Liver (tissue), 9 donors: ENCODE data around the gene KRT1. TPM values are rescaled to one million over a fixed set of nuclear protein-coding genes. Genes with fewer than 3 reads are reported as not detected.

Experiments used
- DNase-seq: peaks from one replicate; pipeline ENCODE4 v3.0.0-alpha.2; 2017; ENCODE audit warnings: low spot score
- H3K27ac ChIP-seq, 2 donors: one replicate each; pipeline ENCODE4 v1.7.0; 2013; ENCODE audit warnings: inconsistent platforms in 2 of 2, low read length in 2 of 2, control low read depth in 1 of 2, low read depth in 1 of 2, mild to moderate bottlenecking in 1 of 2
- H3K27me3 ChIP-seq, 4 donors: one replicate each; pipeline versions ENCODE4 v1.6.1 to v1.7.0; 2013; ENCODE audit warnings: low read length in 3 of 4, inconsistent platforms in 1 of 4, mild to moderate bottlenecking in 1 of 4, moderate library complexity in 1 of 4; ENCODE audit not compliant: control insufficient read depth in 4 of 4, insufficient read depth in 4 of 4
- H3K36me3 ChIP-seq, 4 donors: one replicate each; pipeline versions ENCODE4 v1.6.1 to v1.7.0; 2013; ENCODE audit warnings: low read length in 3 of 4, mild to moderate bottlenecking in 3 of 4, low read depth in 1 of 4, moderate library complexity in 1 of 4; ENCODE audit not compliant: control insufficient read depth in 4 of 4, insufficient read depth in 3 of 4
- H3K4me1 ChIP-seq, 4 donors: one replicate each; pipeline versions ENCODE4 v1.6.1 to v1.7.0; 2013; ENCODE audit warnings: low read length in 3 of 4, mild to moderate bottlenecking in 3 of 4, moderate library complexity in 1 of 4; ENCODE audit not compliant: control insufficient read depth in 4 of 4, insufficient read depth in 4 of 4
- H3K4me3 ChIP-seq, 3 donors: one replicate each; pipeline versions ENCODE4 v1.6.1 to v1.7.0; 2013; ENCODE audit warnings: low read length in 3 of 3, control low read depth in 1 of 3, low read depth in 1 of 3, mild to moderate bottlenecking in 1 of 3
- H3K9ac ChIP-seq, 2 donors: one replicate each; pipeline ENCODE4 v1.7.0; 2013; ENCODE audit warnings: low read length in 2 of 2, mild to moderate bottlenecking in 2 of 2, moderate library complexity in 2 of 2, control low read depth in 1 of 2, low read depth in 1 of 2
- H3K9me3 ChIP-seq, 4 donors: one replicate each; pipeline versions ENCODE4 v1.6.1 to v1.7.0; 2013; ENCODE audit warnings: low read length in 3 of 4; ENCODE audit not compliant: control insufficient read depth in 4 of 4
- ATF3 ChIP-seq: IDR thresholded peaks from 2 replicates; pipeline ENCODE4 v1.6.1; 2016; ENCODE audit warnings: antibody characterized with exemption
- EGR1 ChIP-seq, 2 donors: IDR thresholded peaks; 2 replicates each; pipeline ENCODE4 v1.6.1; 2016 to 2018; ENCODE audit warnings: antibody characterized with exemption in 2 of 2, low read depth in 2 of 2
- FOXA1 ChIP-seq: IDR thresholded peaks from 2 replicates; pipeline ENCODE4 v1.6.1; 2016; ENCODE audit warnings: antibody characterized with exemption
- FOXA2 ChIP-seq: IDR thresholded peaks from 2 replicates; pipeline ENCODE4 v1.6.1; 2016; ENCODE audit warnings: antibody characterized with exemption
- HNF4A ChIP-seq, 2 donors: conservative IDR thresholded peaks; 2 replicates each; pipeline ENCODE4 v1.6.1; 2016; ENCODE audit warnings: antibody characterized with exemption in 2 of 2, mild to moderate bottlenecking in 2 of 2
- HNF4G ChIP-seq: IDR thresholded peaks from 2 replicates; pipeline ENCODE4 v1.6.1; 2016; ENCODE audit warnings: antibody characterized with exemption
- JUND ChIP-seq, 2 donors: IDR thresholded peaks; 2 replicates each; pipeline ENCODE4 v1.6.1; 2016; ENCODE audit warnings: antibody characterized with exemption in 2 of 2
- MAX ChIP-seq: IDR thresholded peaks from 2 replicates; pipeline ENCODE4 v1.6.1; 2016; ENCODE audit warnings: antibody characterized with exemption
- RXRA ChIP-seq, 2 donors: IDR thresholded peaks; 2 replicates each; pipeline ENCODE4 v1.6.1; 2017 to 2018; ENCODE audit warnings: antibody characterized with exemption in 2 of 2, mild to moderate bottlenecking in 1 of 2
- TAF1 ChIP-seq: conservative IDR thresholded peaks from 2 replicates; pipeline ENCODE4 v1.6.1; 2016; ENCODE audit warnings: antibody characterized with exemption, mild to moderate bottlenecking
- WGBS: extraction: QIAGEN DNeasy Blood & Tissue Kit; methylation state at CpG from one replicate; pipeline ENCODE4 v1.1.7; 2013; 5-methylcytosine and 5-hydroxymethylcytosine counted together
- polyA plus RNA-seq, 2 donors: library from polyadenylated mRNA; stranded (reverse) in 1 of 2; unstranded in 1 of 2; fragments of 200-250 nt in 1 of 2; fragments of >200 nt in 1 of 2; fragmentation: Nextera tagmentation in 1 of 2; extraction: Ambion mirVana in 1 of 2; gene quantifications; one replicate each; pipeline versions ENCODE4 v1.2.1 to v1.2.3, GENCODE V29; 2013 to 2015
- total RNA-seq, 2 donors: library from RNA; depleted of rRNA; stranded (reverse); fragments of >200 nt; gene quantifications; one replicate each; pipeline ENCODE4 v1.2.3, GENCODE V29; 2014
- TF ChIP-seq, protein P1 (sequence below): IDR thresholded peaks from 2 replicates; pipeline ENCODE4 v1.6.1; 2016; ENCODE audit warnings: antibody characterized with exemption, mild to moderate bottlenecking
- TF ChIP-seq, protein P2 (sequence below): IDR thresholded peaks from 2 replicates; pipeline ENCODE4 v1.6.1; 2016; ENCODE audit warnings: antibody characterized with exemption
- donor health status: healthy.
- donor health status: healthy.
- donor health status: healthy.
- donor health status: healthy.
- donor health status: healthy.

The KRT1 gene
- total and polyA plus RNA-seq, 4 donors: 0.14 to 2.7 TPM; not detected in 2

GRCh38 chr12:52687497-52688385 is 7.5 kb upstream of the KRT1 start:
- WGBS: 63% methylated on average over 8 of the region's 8 CpGs
- no peaks in the 10 kb centered on the region for H3K36me3 ChIP-seq
- no peak for DNase-seq
- peaks cover 0 to 10% (median 5%) of the 10 kb centered on the region in 4 donors for H3K27me3 ChIP-seq
- TF ChIP-seq ATF3: no peak
- H3K4me1 ChIP-seq: peaks cover 0 to 5% (median 4%) of the 10 kb centered on the region in 4 donors
- no peak overlapping the region for H3K4me3 ChIP-seq
- no peak overlapping the region for H3K27ac ChIP-seq
- H3K9ac ChIP-seq: no peak overlapping the region
- H3K9me3 ChIP-seq: no peaks in the 10 kb centered on the region

DNA sequence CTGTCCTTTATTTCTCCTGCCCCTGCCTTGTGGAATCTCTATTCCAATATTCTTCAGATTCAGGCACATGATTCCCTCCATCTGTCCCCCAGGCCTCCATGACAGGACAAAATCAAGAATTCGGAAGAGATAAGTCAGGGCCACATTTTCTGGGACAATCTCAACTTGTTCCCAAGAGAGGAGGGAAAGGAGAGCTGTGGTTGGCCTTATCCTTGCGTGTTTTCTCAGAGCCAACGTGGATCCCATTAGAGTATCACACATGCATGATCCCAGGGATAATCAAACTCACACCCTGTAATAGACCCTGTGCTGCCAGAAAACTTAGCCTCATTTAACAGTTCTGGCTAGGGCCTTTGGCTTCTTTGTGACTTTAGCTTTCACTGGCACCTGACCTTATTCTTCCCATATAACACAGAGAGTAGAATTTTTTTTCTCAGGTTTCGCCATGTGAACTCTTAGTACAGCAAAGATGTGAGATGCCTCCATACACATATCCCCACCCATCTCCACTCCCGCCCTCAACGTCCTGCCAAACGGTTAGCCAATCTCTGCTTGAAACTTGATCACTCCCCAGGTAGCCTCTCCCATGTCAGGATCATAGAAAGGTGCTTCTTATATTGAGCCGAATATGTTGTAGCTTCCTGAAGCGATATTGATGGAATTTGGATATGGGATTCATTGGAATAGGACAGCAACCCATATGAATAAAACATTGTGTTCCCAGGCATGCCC is 6.7 kb upstream of the KRT1 start:
- DNase-seq: no peak
- WGBS: 66% methylated on average over 9 of the region's 9 CpGs
- TF ChIP-seq, protein P1, sequence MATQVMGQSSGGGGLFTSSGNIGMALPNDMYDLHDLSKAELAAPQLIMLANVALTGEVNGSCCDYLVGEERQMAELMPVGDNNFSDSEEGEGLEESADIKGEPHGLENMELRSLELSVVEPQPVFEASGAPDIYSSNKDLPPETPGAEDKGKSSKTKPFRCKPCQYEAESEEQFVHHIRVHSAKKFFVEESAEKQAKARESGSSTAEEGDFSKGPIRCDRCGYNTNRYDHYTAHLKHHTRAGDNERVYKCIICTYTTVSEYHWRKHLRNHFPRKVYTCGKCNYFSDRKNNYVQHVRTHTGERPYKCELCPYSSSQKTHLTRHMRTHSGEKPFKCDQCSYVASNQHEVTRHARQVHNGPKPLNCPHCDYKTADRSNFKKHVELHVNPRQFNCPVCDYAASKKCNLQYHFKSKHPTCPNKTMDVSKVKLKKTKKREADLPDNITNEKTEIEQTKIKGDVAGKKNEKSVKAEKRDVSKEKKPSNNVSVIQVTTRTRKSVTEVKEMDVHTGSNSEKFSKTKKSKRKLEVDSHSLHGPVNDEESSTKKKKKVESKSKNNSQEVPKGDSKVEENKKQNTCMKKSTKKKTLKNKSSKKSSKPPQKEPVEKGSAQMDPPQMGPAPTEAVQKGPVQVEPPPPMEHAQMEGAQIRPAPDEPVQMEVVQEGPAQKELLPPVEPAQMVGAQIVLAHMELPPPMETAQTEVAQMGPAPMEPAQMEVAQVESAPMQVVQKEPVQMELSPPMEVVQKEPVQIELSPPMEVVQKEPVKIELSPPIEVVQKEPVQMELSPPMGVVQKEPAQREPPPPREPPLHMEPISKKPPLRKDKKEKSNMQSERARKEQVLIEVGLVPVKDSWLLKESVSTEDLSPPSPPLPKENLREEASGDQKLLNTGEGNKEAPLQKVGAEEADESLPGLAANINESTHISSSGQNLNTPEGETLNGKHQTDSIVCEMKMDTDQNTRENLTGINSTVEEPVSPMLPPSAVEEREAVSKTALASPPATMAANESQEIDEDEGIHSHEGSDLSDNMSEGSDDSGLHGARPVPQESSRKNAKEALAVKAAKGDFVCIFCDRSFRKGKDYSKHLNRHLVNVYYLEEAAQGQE: no peak
- TF ChIP-seq MAX (no peak), EGR1 (IDR thresholded peaks at IDR 0.05; ENCODE audit: low read depth in 2 of 2) (no peak), JUND (IDR thresholded peaks at IDR 0.05) (no peak), TAF1 (no peak), HNF4A (conservative IDR thresholded peaks at IDR 0.05) (no peak), RXRA (IDR thresholded peaks at IDR 0.05) (no peak), FOXA2 (no peak), FOXA1 (no peak), ATF3 (no peak), HNF4G (no peak)
- TF ChIP-seq, protein P2, sequence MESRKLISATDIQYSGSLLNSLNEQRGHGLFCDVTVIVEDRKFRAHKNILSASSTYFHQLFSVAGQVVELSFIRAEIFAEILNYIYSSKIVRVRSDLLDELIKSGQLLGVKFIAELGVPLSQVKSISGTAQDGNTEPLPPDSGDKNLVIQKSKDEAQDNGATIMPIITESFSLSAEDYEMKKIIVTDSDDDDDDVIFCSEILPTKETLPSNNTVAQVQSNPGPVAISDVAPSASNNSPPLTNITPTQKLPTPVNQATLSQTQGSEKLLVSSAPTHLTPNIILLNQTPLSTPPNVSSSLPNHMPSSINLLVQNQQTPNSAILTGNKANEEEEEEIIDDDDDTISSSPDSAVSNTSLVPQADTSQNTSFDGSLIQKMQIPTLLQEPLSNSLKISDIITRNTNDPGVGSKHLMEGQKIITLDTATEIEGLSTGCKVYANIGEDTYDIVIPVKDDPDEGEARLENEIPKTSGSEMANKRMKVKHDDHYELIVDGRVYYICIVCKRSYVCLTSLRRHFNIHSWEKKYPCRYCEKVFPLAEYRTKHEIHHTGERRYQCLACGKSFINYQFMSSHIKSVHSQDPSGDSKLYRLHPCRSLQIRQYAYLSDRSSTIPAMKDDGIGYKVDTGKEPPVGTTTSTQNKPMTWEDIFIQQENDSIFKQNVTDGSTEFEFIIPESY: no peak
- Histone ChIP-seq H3K9me3 (no peaks in the 10 kb centered on the region), H3K9ac (no peak overlapping the region), H3K4me1 (peaks cover 0 to 5% (median 4%) of the 10 kb centered on the region in 4 donors), H3K4me3 (no peak overlapping the region), H3K36me3 (no peaks in the 10 kb centered on the region), H3K27ac (no peak overlapping the region), H3K27me3 (peaks cover 0 to 10% (median 3%) of the 10 kb centered on the region in 4 donors)
